Progenitor cell of endocrine pancreas (in vitro differentiated cells): ENCODE data around the gene PAK2. TPM values are rescaled to one million over a fixed set of nuclear protein-coding genes. Genes with fewer than 3 reads are reported as not detected.
"Not testable (repeated sequence)": the region's sequence is repeated elsewhere in the genome, so short reads cannot be mapped to it uniquely, and the experiment has no call there.

Experiments used
- DNase-seq: peaks from one replicate; pipeline ENCODE4 v3.0.0; 2021; ENCODE audit warnings: low spot score; ENCODE audit not compliant: unreplicated experiment
- H3K27ac Mint-ChIP-seq: 2 replicates; pipeline ENCODE4 v1.8.0; 2021; ENCODE audit warnings: mild to moderate bottlenecking, moderate library complexity, mixed read lengths
- H3K27me3 Mint-ChIP-seq: 2 replicates; pipeline ENCODE4 v1.8.0; 2021; ENCODE audit warnings: mixed read lengths
- H3K36me3 Mint-ChIP-seq: 2 replicates; pipeline ENCODE4 v1.8.0; 2022; ENCODE audit warnings: mixed read lengths; ENCODE audit not compliant: insufficient read depth
- H3K4me1 Mint-ChIP-seq: 2 replicates; pipeline ENCODE4 v1.8.0; 2021; ENCODE audit warnings: low read depth, mixed read lengths
- H3K4me3 Mint-ChIP-seq: 2 replicates; pipeline ENCODE4 v1.8.0; 2021; ENCODE audit warnings: low read depth, mild to moderate bottlenecking, moderate library complexity, mixed read lengths
- H3K9me3 Mint-ChIP-seq: 2 replicates; pipeline ENCODE4 v1.8.0; 2021; ENCODE audit warnings: low read depth, mixed read lengths
- total RNA-seq: library from RNA; stranded (reverse); gene quantifications from 2 replicates; pipeline ENCODE4 v1.2.1, GENCODE V29; 2021
- TF ChIP-seq, protein P1 (sequence below): fragments of 200-600 bp; sonication (generic); IDR thresholded peaks from one replicate; pipeline ENCODE4 v1.5.0; 2021; ENCODE audit warnings: antibody characterized with exemption, mild to moderate bottlenecking; ENCODE audit not compliant: unreplicated experiment

The PAK2 gene
- total RNA-seq, 1 donor from 2014 or later = 72.1 TPM

GRCh38 chr3:196837819-196838420 lies 98.3 kb downstream of the PAK2 start:
- H3K4me3 Mint-ChIP-seq = no peak overlapping the region

GRCh38 chr3:196839351-196839750 lies 99.7 kb downstream of the PAK2 start:
- not testable (repeated sequence) for H3K9me3 Mint-ChIP-seq, DNase-seq, H3K27me3 Mint-ChIP-seq, H3K36me3 Mint-ChIP-seq, H3K27ac Mint-ChIP-seq, H3K4me3 Mint-ChIP-seq, H3K4me1 Mint-ChIP-seq

More at GRCh38 chr3:196837819-196838420, 98.3 kb downstream of the PAK2 start:
- TF ChIP-seq, protein P1, sequence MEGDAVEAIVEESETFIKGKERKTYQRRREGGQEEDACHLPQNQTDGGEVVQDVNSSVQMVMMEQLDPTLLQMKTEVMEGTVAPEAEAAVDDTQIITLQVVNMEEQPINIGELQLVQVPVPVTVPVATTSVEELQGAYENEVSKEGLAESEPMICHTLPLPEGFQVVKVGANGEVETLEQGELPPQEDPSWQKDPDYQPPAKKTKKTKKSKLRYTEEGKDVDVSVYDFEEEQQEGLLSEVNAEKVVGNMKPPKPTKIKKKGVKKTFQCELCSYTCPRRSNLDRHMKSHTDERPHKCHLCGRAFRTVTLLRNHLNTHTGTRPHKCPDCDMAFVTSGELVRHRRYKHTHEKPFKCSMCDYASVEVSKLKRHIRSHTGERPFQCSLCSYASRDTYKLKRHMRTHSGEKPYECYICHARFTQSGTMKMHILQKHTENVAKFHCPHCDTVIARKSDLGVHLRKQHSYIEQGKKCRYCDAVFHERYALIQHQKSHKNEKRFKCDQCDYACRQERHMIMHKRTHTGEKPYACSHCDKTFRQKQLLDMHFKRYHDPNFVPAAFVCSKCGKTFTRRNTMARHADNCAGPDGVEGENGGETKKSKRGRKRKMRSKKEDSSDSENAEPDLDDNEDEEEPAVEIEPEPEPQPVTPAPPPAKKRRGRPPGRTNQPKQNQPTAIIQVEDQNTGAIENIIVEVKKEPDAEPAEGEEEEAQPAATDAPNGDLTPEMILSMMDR = peak; percentile 63
- H3K4me1 Mint-ChIP-seq = no peaks in the 10 kb centered on the region
- H3K27ac Mint-ChIP-seq = no peak overlapping the region
- H3K36me3 Mint-ChIP-seq = peaks cover 4% of the 10 kb centered on the region
- DNase-seq = no peak
- H3K9me3 Mint-ChIP-seq = no peaks in the 10 kb centered on the region
- no peaks in the 10 kb centered on the region for H3K27me3 Mint-ChIP-seq

DNA sequence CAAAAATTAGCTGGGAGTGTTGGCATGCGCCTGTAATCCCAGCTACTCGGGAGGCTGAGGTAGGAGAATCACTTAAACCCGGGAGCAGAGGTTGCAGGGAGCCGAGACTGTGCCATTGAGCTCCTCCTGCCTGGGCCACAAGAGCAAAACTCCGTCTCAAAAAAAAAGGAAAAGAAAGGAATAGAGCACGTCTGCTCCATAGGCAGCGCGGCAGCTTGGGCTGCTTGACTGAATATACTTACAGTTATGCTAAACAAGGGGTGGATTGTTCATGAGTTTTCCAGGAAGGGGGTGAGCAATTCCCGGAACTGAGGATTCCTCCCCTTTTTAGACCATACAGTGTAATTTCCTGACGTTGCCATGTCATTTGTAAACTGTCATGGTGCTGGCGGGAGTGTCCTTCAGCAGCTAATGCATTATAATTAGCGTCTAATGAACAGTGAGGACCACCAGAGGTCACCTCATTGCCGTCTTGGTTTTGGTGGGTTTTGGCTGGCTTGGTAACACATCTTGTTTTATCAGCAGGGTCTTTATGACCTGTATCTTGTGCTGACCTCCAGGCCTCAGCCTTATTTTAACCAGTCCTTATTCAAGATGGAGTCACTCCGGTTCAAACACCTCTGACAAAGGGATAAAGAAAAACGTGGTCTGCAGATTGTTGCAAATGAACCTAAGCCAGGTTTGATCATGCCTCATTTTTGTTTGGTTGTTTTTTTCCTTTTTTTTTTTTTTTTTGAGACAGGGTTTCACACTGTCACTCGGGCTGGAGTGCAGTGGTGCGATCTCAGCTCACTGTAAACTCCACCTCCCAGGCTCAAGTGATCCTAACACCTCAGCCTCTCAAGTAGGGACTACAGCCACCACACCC lies 103.1 kb downstream of the PAK2 start:
- no peak overlapping the region for H3K27ac Mint-ChIP-seq

DNA sequence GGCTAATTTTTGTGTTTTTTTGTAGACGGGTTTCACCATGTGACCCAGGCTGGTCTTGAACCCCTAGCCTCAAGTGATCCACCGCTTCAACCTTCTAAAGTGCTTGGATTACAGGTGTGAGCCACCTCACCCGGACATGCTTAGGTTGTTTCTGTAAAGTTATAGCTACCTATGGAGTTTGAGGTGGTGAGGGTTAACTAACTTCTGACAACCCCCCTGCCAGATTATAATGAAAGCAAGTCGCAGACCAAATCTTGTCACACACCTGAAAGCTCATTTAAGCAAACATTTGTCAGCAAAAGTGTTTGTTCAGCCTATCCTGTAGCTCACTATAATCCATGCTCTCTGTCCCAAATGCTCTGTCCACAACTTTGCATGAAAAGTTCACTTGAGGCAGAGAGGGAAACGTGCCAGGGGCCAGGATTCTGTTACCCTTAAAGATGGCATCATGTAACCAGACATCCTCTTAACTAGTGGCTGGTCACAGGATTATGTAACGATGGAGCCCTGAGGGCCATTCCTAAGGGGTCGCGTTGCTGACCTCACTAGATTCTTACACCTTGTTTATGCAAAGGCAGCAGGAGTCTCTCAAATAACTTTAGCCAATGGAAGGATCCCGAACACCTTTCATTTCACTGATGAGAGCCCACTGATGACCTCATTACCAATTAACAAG lies 103.9 kb downstream of the PAK2 start:
- H3K4me1 Mint-ChIP-seq = no peaks in the 10 kb centered on the region
- no peaks in the 10 kb centered on the region for H3K9me3 Mint-ChIP-seq
- H3K27ac Mint-ChIP-seq = no peak overlapping the region
- no peak for DNase-seq
- no peak overlapping the region for H3K4me3 Mint-ChIP-seq
- TF ChIP-seq, protein P1 = no peak
- H3K36me3 Mint-ChIP-seq = no peaks in the 10 kb centered on the region
- no peaks in the 10 kb centered on the region for H3K27me3 Mint-ChIP-seq

More for the DNA sequence above, 103.1 kb downstream of the PAK2 start:
- TF ChIP-seq, protein P1 = no peak
- H3K36me3 Mint-ChIP-seq = no peaks in the 10 kb centered on the region
- DNase-seq = no peak
- H3K4me1 Mint-ChIP-seq = no peaks in the 10 kb centered on the region
- no peaks in the 10 kb centered on the region for H3K27me3 Mint-ChIP-seq
- no peaks in the 10 kb centered on the region for H3K9me3 Mint-ChIP-seq
- no peak overlapping the region for H3K4me3 Mint-ChIP-seq

- not testable (repeated sequence) for H3K9me3 Mint-ChIP-seq, H3K4me3 Mint-ChIP-seq, H3K27ac Mint-ChIP-seq, H3K4me1 Mint-ChIP-seq, DNase-seq, H3K27me3 Mint-ChIP-seq, H3K36me3 Mint-ChIP-seq
Measured at GRCh38 chr3:196844235-196845219, 104.9 kb downstream of the PAK2 start.

GRCh38 chr3:196848375-196848774 lies 108.7 kb downstream of the PAK2 start:
- H3K27me3 Mint-ChIP-seq, H3K9me3 Mint-ChIP-seq, H3K36me3 Mint-ChIP-seq: not testable (repeated sequence)

More at GRCh38 chr3:196848375-196848774, 108.7 kb downstream of the PAK2 start:
- H3K4me1 Mint-ChIP-seq, DNase-seq, H3K27ac Mint-ChIP-seq, H3K4me3 Mint-ChIP-seq: not testable (repeated sequence)
